Keratinocyte (primary cell): ENCODE data around the gene ICE2. TPM values are rescaled to one million over a fixed set of nuclear protein-coding genes. Genes with fewer than 3 reads are reported as not detected.

Experiments used
- DNase-seq: peaks from one replicate; pipeline ENCODE4 v3.0.0-alpha.2; 2011; ENCODE audit warnings: low read depth, missing footprints, low spot score
- FAIRE-seq: peaks from 2 replicates; lab custom pipeline; 2011; peaks lifted over from hg19 to GRCh38; lab: Jason Lieb, UNC
- H2AFZ ChIP-seq: 2 replicates; pipeline ENCODE4 v1.6.0; 2012; ENCODE audit warnings: low read length, control low read depth, inconsistent platforms; ENCODE audit not compliant: control insufficient read depth
- H3K27ac ChIP-seq: 2 replicates; pipeline ENCODE4 v1.5.1; 2011; ENCODE audit warnings: low read length; ENCODE audit not compliant: control insufficient read depth, insufficient read depth
- H3K27me3 ChIP-seq: 3 replicates; pipeline ENCODE4 v1.6.0; 2011; ENCODE audit warnings: low read length; ENCODE audit not compliant: control insufficient read depth, insufficient read depth; ENCODE audit errors: extremely low read depth
- H3K36me3 ChIP-seq, 2 experiments: 2 replicates in 1 of 2; 3 replicates in 1 of 2; pipeline ENCODE4 v1.5.1; 2011; ENCODE audit warnings: low read length in 2 of 2, mild to moderate bottlenecking in 1 of 2; ENCODE audit not compliant: control insufficient read depth in 2 of 2, insufficient read depth in 2 of 2; ENCODE audit errors: extremely low read depth in 1 of 2
- H3K4me1 ChIP-seq: 3 replicates; pipeline ENCODE4 v1.5.1; 2011; ENCODE audit warnings: low read length; ENCODE audit not compliant: control insufficient read depth, insufficient read depth; ENCODE audit errors: extremely low read depth
- H3K4me2 ChIP-seq: 3 replicates; pipeline ENCODE4 v1.6.0; 2011; ENCODE audit warnings: low read depth, low read length; ENCODE audit not compliant: control insufficient read depth, insufficient read depth; ENCODE audit errors: extremely low read depth
- H3K4me3 ChIP-seq, 3 experiments: fragments of 200-600 bp in 1 of 3; sonication (generic) in 1 of 3; 2 replicates in 2 of 3; 3 replicates in 1 of 3; pipeline ENCODE4 v1.5.1; 2011 to 2016; ENCODE audit warnings: low read length in 3 of 3, mild to moderate bottlenecking in 3 of 3, control low read depth in 2 of 3, inconsistent platforms in 1 of 3, low read depth in 1 of 3, mixed read lengths in 1 of 3, mixed run types in 1 of 3, moderate library complexity in 1 of 3; ENCODE audit not compliant: control insufficient read depth in 2 of 3, insufficient read depth in 2 of 3; ENCODE audit errors: extremely low read depth in 1 of 3
- H3K79me2 ChIP-seq: 2 replicates; pipeline ENCODE4 v1.6.0; 2012; ENCODE audit warnings: low read length; ENCODE audit not compliant: control insufficient read depth, insufficient read depth
- H3K9ac ChIP-seq: 3 replicates; pipeline ENCODE4 v1.6.0; 2011; ENCODE audit warnings: low read length; ENCODE audit not compliant: control insufficient read depth, insufficient read depth; ENCODE audit errors: extremely low read depth
- H3K9me1 ChIP-seq: 3 replicates; pipeline ENCODE4 v1.6.0; 2011; ENCODE audit warnings: low read length; ENCODE audit not compliant: control insufficient read depth, insufficient read depth; ENCODE audit errors: extremely low read depth
- H3K9me3 ChIP-seq: 2 replicates; pipeline ENCODE4 v1.5.1; 2012; ENCODE audit warnings: low read depth, low read length; ENCODE audit not compliant: control insufficient read depth
- H4K20me1 ChIP-seq: 3 replicates; pipeline ENCODE4 v1.6.0; 2011; ENCODE audit warnings: low read length; ENCODE audit not compliant: control insufficient read depth, insufficient read depth; ENCODE audit errors: extremely low read depth
- EZH2 ChIP-seq: IDR thresholded peaks from one replicate; pipeline ENCODE4 v1.6.1; 2012; ENCODE audit warnings: inconsistent platforms, mild to moderate bottlenecking, low read length, moderate library complexity
- dilution Hi-C: fragments of 300-500 bp; cut with MboI; formaldehyde crosslinking; loops from one replicate; pipeline ENCODE4 v1.7.0; 2020; ENCODE audit warnings: low sequenced_read_pairs; ENCODE audit not compliant: extremely low pct_ligation_motif_present
- polyA plus RNA-seq, 5 experiments: library from polyadenylated mRNA; depleted of rRNA in 3 of 5; stranded (reverse) in 3 of 5; stranded (forward) in 1 of 5; unstranded in 1 of 5; fragments of >200 nt; gene quantifications; 1 replicate in 1 of 5; 2 replicates in 3 of 5; 3 replicates in 1 of 5; pipeline versions ENCODE4 v1.2.1 to v1.2.3, GENCODE V29; 2011 to 2012; ENCODE audit warnings: missing spikeins in 2 of 5, low read depth in 1 of 5, low replicate concordance in 1 of 5
- TF ChIP-seq, protein P1 (sequence below), 3 experiments: IDR thresholded peaks in 1 of 3; conservative IDR thresholded peaks in 1 of 3; optimal IDR thresholded peaks in 1 of 3; 2 replicates in 2 of 3; 3 replicates in 1 of 3; pipeline versions ENCODE3 to v1.5.1; 2011; ENCODE audit warnings: low read length in 3 of 3, mild to moderate bottlenecking in 3 of 3, moderate library complexity in 2 of 3, control low read depth in 1 of 3, inconsistent platforms in 1 of 3; ENCODE audit not compliant: insufficient read depth in 2 of 3; ENCODE audit errors: extremely low read depth in 1 of 3

The ICE2 gene
- polyA plus RNA-seq, 1 donor (not counting 4 experiments of a cell fraction or from before 2014, with no cell fraction given), result 34.1 TPM

DNA sequence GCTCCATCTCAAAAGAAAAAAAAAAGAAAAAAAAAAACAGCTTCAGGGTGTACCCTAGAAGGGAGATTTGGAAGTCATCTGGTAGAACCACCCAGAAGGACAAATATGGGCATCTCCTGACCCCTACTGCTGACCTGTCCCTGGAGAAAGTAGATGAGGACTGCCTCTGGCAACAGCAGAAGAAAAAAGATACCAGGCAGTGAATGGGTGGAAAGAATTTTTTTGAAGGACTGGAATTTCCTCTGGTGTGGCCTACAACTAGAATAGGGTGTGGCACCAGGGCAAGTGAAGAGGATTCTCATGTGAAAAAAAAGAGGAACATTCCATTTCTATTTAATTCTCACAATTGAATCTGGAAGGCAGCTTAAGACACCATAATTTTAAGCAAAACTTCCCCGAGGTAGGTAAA lies 84.2 kb downstream of the ICE2 start:
- no peak overlapping the region for H2AFZ ChIP-seq
- no peaks in the 10 kb centered on the region for H3K27me3 ChIP-seq
- peaks cover 3% of the 10 kb centered on the region for H3K9me1 ChIP-seq
- peak overlapping the region; percentile 89 for H3K4me2 ChIP-seq
- no peak for TF ChIP-seq EZH2
- H3K4me1 ChIP-seq, result peaks cover 59% of the 10 kb centered on the region
- H3K9ac ChIP-seq, result peak overlapping the region; percentile 99
- DNase-seq (peak; percentile 56), FAIRE-seq (no peak)
- H4K20me1 ChIP-seq, result peaks cover 44% of the 10 kb centered on the region
- H3K9me3 ChIP-seq, result no peaks in the 10 kb centered on the region
- H3K4me3 ChIP-seq, result peak overlapping the region; percentile 77 to 97 (median 86)
- H3K27ac ChIP-seq, result peak overlapping the region; percentile 99
- peaks cover 80% of the 10 kb centered on the region for H3K79me2 ChIP-seq
- peaks cover 24 to 63% of the 10 kb centered on the region in 2 experiments for H3K36me3 ChIP-seq
- dilution Hi-C loops, result no loop called here

DNA sequence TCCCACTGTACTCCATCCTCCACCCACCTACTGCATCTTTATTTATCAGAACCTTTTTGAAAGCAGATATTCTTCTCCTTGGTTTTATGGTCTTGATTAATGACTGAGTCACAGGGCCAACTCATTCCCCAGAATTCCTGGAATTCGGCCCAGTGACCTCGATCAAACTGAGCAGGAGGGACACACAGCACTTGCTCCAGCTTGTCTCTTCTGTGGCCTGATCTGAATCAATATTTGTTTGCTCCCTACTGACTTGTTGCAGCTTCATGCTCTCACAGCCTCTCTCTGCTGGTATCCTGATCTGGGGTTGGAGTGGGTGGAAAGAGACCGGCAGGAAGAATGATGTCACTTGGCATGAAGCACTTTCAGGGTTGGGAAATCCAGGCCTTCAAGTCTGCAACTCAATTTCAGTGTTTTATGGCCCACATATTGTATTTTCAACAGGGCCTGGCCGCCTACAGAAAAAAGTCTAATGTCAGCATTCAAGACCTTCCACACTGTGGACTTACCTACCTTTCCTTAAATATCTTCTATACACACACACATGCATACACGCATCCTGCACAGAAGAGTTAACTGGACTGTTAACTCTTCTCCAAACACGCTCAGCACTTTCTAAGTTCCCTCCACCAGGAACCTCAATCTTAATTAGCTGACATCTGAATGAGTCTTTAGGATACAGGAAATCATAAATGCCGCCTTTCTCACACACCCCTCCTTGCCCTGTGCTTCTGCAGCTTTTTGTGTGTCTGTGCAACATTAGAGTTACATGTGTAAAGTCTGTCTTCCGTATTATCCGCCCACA lies 85.8 kb downstream of the ICE2 start:
- peak overlapping the region; percentile 89 for H3K4me2 ChIP-seq
- H3K79me2 ChIP-seq, result peaks cover 95% of the 10 kb centered on the region
- H3K36me3 ChIP-seq, result peaks cover 29 to 74% of the 10 kb centered on the region in 2 experiments
- H2AFZ ChIP-seq, result no peak overlapping the region
- H3K4me1 ChIP-seq, result peaks cover 64% of the 10 kb centered on the region
- H3K27ac ChIP-seq, result peak overlapping the region; percentile 99
- DNase-seq (peak; percentile 86), FAIRE-seq (peak; percentile 67)
- TF ChIP-seq, protein P1, sequence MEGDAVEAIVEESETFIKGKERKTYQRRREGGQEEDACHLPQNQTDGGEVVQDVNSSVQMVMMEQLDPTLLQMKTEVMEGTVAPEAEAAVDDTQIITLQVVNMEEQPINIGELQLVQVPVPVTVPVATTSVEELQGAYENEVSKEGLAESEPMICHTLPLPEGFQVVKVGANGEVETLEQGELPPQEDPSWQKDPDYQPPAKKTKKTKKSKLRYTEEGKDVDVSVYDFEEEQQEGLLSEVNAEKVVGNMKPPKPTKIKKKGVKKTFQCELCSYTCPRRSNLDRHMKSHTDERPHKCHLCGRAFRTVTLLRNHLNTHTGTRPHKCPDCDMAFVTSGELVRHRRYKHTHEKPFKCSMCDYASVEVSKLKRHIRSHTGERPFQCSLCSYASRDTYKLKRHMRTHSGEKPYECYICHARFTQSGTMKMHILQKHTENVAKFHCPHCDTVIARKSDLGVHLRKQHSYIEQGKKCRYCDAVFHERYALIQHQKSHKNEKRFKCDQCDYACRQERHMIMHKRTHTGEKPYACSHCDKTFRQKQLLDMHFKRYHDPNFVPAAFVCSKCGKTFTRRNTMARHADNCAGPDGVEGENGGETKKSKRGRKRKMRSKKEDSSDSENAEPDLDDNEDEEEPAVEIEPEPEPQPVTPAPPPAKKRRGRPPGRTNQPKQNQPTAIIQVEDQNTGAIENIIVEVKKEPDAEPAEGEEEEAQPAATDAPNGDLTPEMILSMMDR (optimal IDR thresholded peaks at IDR 0.05 in 1 of 3, IDR thresholded peaks at IDR 0.05 in 1 of 3, conservative IDR thresholded peaks at IDR 0.05 in 1 of 3; ENCODE audit: extremely low read depth in 1 of 3, insufficient read depth in 2 of 3, low read length in 3 of 3), result no peak
- TF ChIP-seq EZH2, result no peak
- peak overlapping the region; percentile 77 to 97 (median 86) for H3K4me3 ChIP-seq
- H3K9me1 ChIP-seq, result peaks cover 3% of the 10 kb centered on the region
- peaks cover 59% of the 10 kb centered on the region for H4K20me1 ChIP-seq
- dilution Hi-C loops, result no loop called here
- no peaks in the 10 kb centered on the region for H3K9me3 ChIP-seq
- H3K27me3 ChIP-seq, result no peaks in the 10 kb centered on the region
- peak overlapping the region; percentile 99 for H3K9ac ChIP-seq
